GM19193 (cell line): ENCODE data around the gene GIPC1.
A peak's percentile ranks its signal among the peaks of the same experiment; 100 is the strongest.

Source experiments
- POLR2A ChIP-seq: IDR thresholded peaks from 4 replicates; pipeline ENCODE4 v1.6.1; 2011; ENCODE audit not compliant: insufficient read depth, insufficient read length; ENCODE audit errors: extremely low read depth

Gene GIPC1

DNA sequence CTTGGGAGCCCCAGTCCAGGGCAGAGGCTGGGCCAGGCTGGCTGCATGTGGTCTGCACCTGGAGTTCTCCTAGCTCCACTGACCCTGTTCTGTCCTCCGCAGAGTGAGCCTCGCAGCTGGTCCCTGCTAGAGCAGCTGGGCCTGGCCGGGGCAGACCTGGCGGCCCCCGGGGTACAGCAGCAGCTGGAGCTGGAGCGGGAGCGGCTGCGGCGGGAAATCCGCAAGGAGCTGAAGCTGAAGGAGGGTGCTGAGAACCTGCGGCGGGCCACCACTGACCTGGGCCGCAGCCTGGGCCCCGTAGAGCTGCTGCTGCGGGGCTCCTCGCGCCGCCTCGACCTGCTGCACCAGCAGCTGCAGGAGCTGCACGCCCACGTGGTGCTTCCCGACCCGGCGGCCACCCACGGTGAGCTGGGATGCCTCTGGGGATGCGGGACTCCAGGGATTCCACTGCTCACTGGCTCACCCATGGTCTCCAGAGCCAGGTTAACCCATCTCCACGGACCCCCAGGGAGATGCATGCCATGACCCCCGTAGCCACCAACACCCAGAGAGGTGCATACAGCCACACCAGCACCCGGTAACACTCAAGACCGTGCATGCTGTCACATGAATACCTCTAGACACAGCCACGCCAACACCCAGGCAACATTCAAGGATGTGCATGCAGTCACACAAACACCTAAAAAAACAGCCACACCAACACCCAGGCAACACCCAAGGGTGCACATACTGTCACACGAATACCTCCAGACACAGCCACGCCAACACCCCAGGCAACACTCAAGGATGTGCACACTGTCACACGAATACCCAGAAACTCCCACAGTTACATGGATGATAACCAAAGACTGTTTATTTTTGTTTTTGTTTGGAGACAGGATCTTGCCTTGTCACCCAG lies 54.6 kb downstream of the GIPC1 start:
- no peak for TF ChIP-seq POLR2A

DNA sequence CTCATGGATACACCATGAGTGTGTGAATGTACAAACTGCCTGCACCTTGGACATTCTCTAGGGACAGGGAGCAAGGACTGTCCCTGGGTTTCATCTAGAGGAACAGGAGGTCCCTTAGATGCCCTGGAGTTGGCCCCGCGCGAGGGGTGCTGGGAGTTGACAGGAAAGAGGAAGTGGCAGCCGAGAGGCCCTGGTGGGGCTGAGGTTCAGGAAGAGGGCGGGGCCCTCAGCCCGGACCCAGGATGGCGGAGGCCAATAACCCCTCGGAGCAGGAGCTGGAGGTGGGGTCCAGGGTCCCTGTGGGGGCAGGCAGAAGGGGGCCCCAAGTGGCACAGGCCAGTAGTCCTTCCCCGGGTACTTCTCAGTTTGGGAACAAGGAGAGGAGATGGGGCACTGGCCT lies 55.9 kb downstream of the GIPC1 start:
- TF ChIP-seq POLR2A = peak; percentile 77

DNA sequence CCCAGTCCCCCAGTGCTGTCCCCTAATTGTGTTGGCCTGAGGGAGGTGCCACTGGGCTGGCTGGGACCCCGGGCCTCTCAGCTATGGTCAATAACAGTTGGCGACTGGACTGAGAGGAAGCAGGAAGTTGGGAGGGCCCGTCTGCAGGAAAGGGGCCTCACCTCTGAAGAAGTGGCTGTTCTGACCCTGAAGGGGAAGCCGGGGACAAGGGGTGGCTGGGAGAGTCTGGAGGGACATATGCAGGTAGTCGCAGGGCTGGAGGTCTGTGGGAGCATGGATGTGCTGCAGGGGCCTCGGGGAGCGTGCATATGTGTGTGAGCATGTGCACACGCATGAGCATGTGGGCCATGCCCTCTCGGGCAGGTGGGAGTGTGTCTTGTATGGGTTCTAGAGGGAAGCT lies 56.9 kb downstream of the GIPC1 start:
- no peak for TF ChIP-seq POLR2A

DNA sequence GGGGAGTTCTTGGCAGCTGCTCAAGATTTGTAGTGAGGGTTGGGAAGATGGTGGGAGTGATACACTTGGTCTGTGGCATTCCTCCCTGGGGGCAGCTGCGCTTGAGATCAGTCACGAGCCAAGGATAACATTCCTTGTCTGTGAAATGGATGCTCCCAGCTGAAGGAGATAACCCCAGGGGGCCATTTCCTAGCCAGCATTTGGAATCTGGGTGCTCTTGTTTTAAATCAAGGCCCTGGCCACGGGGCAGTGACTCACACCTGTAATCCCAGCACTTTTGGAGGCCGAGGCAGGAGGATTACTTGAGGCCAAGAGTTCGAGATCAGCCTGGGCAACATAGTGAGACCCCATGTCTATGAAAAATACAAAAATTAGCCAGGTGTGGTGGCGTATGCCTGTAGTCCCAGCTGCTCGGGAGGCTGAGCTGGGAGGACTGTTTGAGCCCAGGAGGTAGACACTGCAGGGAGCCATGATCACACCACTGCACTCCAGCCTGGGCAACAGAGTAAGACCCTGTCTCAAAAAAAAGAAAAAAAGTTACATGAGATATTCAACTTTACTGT lies 58.3 kb downstream of the GIPC1 start:
- no peak for TF ChIP-seq POLR2A

DNA sequence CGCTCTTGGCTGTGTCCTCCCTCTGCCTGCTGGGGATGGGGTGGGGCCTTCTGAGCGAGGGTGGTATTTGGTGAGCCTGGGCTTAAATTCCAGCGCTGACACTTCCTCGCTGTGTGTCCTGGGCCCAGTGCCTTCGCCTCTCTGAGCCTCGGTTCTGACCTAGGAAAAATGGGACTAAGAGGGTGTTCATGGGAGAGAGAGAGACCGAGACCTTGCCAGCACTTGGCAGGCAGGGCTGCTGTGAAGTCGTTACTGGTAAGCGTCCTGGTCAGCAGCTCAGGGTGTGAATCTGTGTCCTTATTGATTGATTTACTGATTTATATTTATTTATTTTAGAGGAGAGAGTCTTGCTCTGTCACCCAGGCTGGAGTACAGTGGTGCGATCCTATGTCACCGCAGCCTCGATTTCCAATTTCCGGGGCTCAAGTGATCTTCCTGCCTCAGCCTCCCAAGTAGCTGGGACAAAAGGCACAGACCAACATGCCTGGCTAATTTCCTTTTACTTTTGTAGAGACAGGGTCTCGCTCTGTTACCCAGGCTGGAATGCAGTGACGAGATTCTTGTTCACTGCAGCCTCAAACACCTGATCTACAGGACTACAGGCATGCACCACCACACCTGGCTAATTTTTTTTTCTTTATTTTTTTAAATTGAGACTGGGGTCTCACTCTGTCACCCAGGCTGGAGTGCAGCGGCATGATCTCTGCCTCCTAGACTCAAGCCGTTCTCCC lies 60.4 kb downstream of the GIPC1 start:
- TF ChIP-seq POLR2A = no peak

DNA sequence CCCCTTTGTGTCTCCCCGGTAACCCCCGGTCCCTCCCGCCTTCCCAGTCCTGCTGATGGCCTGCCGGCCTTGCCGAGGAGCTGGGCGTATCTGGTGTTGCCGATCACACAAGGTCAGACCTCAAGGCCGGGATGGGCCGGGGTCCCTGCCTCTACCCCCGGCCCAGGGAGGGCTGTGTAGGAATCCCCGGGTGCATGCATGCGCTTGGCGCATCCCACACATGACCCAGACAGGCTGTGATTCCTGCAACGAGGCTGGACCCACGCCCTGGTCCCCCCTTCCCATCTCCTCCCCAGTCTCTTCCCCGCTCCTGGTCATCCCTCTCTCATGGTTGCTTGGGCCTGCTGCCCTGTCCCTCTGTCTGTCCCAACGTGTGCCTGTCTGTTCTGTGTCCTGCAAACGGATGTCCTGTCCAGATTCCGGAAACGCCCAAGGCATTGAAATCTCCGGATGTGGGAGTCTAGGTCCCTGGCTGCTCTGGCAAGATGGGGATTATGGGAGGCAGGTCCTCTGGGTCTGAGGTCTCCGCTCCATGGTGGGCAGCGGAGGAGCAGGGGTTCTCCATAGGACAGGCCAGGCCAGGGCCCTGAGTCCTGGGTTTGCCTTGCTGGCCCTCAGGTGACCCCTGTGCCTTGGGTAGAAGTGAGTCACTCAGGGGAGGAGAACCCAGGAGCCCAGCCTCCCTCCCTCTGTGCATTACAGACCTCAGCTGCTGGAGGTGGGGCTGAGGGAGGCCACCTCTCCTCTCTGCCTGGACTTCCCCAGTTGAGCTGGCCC lies 61.2 kb downstream of the GIPC1 start:
- TF ChIP-seq POLR2A = no peak

DNA sequence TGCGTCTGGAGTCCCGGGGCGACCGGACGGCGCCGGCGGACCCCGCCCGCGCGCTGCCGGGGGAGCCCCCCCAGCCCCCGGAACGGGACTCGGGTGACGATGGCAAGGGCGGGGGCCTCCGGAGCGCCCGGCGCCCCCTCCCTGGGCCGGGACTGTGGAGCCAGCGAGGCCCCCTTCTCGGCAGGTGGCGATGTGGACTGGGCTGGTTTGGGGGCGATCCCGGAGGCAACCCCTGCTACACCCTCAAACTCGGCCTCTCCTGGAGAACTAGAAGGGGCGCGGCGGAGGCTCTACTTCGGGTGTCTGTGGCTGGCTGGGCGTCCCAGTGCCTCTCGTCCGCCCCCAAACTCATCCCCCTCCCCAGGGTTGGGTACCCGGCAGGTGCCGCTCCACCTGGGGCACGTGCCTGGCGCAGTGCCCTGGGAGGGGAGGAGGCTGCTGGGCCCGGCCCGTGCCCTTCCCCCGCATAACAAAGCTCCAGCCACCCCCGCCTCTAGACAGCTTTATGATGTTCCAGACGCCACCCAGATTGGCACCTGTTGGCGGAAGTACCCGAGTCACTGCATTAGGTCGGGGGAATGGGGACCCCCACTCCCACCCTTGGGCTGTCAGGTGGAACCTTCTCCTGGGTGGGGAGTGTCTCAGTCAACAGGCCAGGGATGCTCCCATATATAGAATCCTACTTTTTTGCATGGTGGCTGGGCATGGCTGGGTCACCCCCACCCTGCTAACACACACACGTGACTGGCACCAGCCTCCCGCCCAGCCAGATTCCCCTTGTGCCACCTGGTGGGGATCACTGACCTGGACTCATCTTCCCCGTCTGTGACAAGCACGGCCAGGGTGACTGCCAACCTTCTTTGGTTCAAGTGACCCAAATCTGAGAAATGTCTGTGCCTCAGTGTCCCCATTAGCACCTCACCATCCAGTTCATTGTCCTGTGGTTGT lies 62.1 kb downstream of the GIPC1 start:
- no peak for TF ChIP-seq POLR2A

DNA sequence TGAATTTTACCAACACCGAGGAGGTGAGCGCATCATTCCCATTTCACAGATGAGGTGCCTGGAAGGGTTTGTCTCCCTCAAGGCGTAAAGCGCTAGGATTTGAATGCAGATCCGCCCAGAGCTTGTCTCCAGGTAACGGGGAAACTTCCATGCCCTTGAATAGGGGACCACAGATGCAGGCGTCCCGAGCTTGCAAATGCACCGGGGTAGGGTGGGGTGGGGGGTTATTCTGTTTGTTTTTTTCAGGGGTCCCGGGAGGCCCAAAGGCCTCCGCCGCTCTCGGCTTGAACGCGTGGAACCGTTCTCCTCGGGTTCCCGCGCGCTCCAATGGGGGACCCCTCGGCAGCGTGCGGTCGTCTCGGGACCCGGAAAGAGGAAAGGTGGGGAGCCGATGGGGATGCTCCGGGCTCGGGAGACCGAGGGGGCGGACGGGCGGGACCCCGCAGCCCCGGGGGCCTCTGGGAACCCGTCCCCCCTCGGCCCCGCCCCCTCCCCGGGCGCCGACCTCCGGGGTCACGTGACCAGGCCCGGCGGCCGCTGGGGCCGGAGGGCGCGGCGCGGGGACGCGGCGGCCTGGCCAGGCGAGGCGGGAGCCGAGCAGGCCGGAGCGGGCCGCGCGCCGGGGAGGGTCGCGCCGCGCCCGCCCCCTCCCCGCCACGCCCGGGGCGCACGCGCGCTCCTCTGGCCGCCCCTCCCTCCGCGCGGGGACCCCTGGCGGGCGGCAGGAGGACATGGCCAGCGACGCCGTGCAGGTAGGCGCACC lies 63.0 kb downstream of the GIPC1 start, which contains the start of gene PKN1:
PKN1 (plus strand) TSS at position 516 of the 763 bp plus-strand sequence; CDS start at position 732, 216 bp downstream.
- TF ChIP-seq POLR2A = peak; percentile 52

DNA sequence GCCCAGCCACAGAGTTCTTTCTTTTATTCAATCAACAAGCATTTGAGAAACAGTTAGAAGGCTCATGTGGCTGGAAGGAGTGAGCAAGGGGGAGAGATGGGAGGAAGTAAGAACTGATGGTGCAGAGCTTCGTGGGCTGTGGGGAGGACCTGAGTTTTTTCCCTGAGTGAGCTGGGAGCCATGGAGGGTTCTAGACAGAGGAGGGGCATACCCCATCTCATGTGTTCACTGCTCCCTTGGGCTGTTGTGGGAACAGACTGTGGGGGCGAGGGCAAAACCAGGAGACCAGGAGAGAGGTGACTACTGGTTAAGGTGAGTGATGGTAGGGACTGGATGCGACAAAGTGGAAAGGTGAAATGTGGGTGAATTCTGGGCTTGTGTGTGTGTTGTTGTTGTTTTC lies 65.2 kb downstream of the GIPC1 start:
- TF ChIP-seq POLR2A = no peak

DNA sequence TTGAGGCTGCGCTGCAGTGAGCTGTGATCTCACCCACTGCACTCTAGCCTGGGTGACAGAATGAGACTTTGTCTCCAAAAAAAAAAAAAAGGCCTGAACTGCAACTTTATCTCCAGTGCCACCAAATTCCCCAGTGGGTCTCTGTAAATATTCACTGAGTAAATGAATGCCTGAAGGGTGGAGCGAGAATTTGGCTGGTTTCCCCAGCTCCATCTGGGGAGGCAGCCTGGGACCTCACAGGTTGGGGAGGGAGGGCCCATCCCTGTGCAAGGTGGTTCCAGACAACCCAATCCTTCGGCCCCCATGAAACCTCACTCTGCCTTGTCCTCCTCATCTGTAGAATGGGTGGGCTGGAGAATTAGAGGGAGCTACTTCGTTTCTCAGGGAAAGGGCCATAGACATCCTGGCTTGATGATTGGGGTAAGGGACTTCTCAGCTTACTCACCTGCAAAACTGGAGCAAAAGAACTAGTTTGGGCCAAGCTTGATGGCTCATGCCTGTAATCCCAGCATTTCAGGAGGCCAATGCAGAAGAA lies 67.0 kb downstream of the GIPC1 start:
- no peak for TF ChIP-seq POLR2A
